Epithelial cell of esophagus (primary cell): ENCODE results near the gene DGKH.
"Not testable (repeated sequence)": the region's sequence is repeated elsewhere in the genome, so short reads cannot be mapped to it uniquely, and the experiment has no call there.

Experiments used
- DNase-seq: peaks from one replicate; pipeline ENCODE4 v3.0.0; 2010; ENCODE audit warnings: low read depth
- H3K4me3 ChIP-seq: 2 replicates; pipeline ENCODE4 v1.5.1; 2011; ENCODE audit warnings: mild to moderate bottlenecking, low read length, control low read depth
- TF ChIP-seq, protein P1 (sequence below): IDR thresholded peaks from 2 replicates; pipeline ENCODE4 v1.5.1; 2011; ENCODE audit warnings: low read depth, mild to moderate bottlenecking, low read length, control low read depth, inconsistent platforms; ENCODE audit not compliant: insufficient read depth; ENCODE audit errors: missing control alignments

DGKH gene

DNA sequence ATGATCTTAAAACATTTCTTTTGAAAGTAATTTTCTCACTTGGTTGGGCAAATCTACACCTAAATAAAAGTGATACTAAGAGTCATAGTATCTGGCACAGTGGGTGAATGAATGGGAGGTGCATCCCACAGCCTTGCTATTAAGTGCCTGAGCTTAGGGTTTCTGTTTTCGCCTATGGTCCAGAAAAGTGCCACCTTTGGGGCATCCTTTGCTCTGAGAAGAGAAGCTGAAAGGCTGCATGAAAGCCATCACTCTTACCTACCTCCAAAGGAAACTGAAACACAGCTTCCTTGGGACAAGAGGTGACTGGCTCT is 167.9 kb downstream of the DGKH start:
- no peak overlapping the region for H3K4me3 ChIP-seq

DNA sequence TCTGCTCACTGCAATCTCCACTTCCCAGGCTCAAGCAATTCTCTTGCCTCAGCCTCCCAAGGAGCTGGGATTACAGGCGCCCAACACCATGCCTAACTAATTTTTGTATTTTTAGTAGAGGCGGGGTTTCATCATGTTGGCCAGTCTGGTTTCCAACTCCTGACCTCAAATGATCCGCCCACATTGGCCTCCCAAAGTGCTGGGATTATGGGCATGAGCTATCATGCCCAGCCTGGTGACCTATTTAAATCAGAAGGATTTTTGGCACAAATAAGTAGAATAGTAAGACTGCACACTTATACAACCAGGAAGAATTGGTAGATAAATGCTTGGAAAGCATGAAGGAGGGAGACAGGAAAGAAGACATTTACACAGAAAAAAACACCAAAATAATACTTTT is 170.1 kb downstream of the DGKH start:
- DNase-seq, result peak; percentile 9
- no peak overlapping the region for H3K4me3 ChIP-seq
- TF ChIP-seq, protein P1, sequence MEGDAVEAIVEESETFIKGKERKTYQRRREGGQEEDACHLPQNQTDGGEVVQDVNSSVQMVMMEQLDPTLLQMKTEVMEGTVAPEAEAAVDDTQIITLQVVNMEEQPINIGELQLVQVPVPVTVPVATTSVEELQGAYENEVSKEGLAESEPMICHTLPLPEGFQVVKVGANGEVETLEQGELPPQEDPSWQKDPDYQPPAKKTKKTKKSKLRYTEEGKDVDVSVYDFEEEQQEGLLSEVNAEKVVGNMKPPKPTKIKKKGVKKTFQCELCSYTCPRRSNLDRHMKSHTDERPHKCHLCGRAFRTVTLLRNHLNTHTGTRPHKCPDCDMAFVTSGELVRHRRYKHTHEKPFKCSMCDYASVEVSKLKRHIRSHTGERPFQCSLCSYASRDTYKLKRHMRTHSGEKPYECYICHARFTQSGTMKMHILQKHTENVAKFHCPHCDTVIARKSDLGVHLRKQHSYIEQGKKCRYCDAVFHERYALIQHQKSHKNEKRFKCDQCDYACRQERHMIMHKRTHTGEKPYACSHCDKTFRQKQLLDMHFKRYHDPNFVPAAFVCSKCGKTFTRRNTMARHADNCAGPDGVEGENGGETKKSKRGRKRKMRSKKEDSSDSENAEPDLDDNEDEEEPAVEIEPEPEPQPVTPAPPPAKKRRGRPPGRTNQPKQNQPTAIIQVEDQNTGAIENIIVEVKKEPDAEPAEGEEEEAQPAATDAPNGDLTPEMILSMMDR, result no peak

More for the DNA sequence above, 167.9 kb downstream of the DGKH start:
- TF ChIP-seq, protein P1, result no peak
- DNase-seq, result no peak

DNA sequence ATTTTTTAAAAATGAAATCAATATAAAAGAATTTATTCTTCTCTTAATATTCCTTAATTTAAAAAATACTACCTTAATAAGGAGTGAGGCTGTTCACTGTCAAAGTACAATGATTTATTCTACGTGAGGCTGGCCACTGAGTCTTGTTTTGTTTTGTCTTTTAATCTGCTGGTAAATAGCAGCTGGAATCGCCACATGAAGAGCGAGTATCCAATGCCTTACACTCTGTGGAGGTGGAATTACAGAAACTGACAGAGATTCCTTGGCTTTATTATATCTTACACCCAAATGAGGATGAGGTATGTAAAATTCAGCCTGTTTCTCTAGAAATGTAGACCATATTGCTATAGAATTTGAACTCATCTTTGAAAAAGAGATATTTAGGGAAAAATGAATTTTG is 170.6 kb downstream of the DGKH start:
- TF ChIP-seq, protein P1, result no peak
- DNase-seq, result no peak
- H3K4me3 ChIP-seq, result no peak overlapping the region

DNA sequence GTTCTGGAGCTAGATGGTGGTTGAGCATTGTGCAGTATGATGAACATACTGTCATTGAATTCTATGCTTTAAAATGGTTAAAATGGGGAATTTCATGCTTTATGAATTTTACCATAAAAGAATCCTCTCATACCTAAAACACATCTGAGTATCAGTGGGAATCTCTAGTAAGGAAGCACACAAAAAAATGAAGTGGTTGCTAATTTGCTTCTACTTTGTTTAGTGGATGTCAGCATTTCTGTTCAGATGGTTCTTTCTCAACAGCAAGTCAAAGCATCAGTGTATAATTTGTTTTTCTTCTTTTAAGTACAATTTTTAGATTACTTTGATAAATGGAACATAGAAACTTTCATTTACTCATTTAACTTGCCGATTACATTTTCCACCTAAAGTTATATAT is 171.4 kb downstream of the DGKH start:
- H3K4me3 ChIP-seq, result no peak overlapping the region
- TF ChIP-seq, protein P1, result no peak
- no peak for DNase-seq

DNA sequence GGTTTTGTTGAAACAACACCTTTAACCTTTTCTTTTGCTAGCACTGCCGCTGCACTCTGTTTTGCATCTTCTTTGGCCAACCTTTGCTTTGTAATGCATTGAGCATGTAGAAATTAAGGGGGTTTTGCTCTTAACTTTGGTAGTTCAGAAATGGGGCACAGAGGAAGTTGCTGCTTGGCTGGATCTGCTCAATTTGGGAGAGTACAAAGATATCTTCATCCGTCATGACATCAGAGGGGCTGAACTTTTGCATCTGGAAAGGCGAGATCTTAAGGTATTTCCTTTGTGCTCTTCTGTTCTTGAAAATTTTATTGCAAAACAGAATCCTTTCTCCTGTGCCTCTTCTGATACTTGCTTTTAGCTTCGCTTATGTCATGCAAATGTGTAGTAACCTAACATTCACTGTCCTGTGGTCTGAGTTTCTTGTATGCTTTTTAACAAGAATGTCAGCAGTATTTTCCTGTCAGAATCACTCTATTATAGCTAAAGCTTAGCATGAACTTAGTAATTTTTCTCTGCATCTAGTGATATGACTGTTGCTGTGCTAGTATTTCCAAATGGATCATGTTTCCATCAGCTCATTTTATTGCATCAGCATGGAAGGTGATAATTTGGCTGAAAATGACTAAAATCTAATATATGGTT is 172.8 kb downstream of the DGKH start:
- DNase-seq, result no peak
- no peak overlapping the region for H3K4me3 ChIP-seq
- TF ChIP-seq, protein P1, result no peak

DNA sequence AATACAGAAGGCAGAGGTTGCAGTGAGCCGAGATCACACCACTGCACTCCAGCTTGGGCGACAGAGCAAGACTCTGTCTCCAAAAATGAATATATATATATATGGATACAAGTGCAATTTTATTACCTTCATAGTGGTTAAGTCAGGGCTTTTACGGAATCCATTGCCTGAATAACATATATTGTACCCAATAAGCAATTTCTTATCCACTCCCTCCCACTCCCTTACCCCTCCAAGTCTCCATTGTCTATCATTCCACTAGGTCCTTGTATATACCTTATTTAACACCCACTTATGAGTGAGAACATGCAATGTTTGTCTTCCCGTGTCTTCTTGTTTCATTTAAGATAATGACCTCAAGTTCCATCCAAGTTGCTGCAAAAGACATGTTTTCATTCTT is 175.2 kb downstream of the DGKH start:
- DNase-seq, result no peak
- no peak overlapping the region for H3K4me3 ChIP-seq
- TF ChIP-seq, protein P1, result no peak

DNA sequence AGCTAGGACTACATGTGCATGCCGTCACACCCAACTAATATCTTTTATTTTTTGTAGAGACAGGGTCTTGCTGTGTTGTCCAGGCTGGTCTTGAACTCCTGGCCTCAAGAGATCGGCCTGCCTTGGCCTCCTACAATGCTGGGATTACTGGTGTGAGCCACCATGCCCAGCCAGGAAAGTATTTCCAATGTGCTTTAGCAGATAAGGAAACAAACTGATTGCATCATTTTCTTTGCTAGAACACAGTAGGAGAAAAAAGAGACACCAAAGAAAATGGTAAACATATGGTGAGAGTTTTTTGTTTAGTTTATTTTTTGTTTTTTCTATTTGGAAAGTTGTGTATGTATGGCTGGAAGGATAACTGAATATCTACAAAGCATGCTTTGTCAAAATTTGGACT is 176.6 kb downstream of the DGKH start:
- TF ChIP-seq, protein P1, result no peak
- DNase-seq, result no peak
- H3K4me3 ChIP-seq, result no peak overlapping the region

DNA sequence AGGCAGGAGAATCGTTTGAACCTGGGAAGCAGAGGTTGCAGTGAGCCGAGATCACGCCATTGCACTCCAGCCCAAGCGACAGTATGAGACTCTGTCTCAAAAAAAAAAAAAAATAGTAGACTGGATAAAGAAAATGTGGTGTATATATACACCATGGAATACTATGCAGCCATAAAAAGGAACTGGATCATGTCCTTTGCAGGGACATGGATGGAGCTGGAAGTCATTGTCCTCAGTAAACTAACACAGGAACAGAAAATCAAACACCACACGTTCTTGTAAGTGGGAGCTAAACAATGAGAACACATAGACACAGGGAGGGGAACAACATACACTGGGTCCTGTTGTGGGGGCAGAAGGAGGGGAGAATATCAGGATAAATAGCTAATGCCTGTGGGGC is 178.3 kb downstream of the DGKH start:
- not testable (repeated sequence) for H3K4me3 ChIP-seq, DNase-seq
